Activated CD8-positive, alpha-beta T cell treated with anti-CD3 and anti-CD28 coated beads, Interleukin-2, amount 10 ng/mL, durations not matched to agents 7 days and 5 days (primary cell): Measurements from ENCODE around the gene FHAD1. TPM values are rescaled to one million over a fixed set of nuclear protein-coding genes. Genes with fewer than 3 reads are reported as not detected.
A peak's percentile ranks its signal among the peaks of the same experiment; 100 is the strongest.

Experiments
- ATAC-seq: fragments of 150-1000 bp; cut with Tn5 transposase; one replicate; pipeline ENCODE4 v1.10.0; 2021; ENCODE audit warnings: moderate library complexity
- CTCF ChIA-PET: fragments of 350-600 bp; sonication (Branson Sonifier 250); formaldehyde crosslinking; loops from one replicate; lab custom pipeline; 2021; ENCODE audit warnings: antibody characterized with exemption; lab: Charles Lee
- POLR2A ChIA-PET: fragments of 350-600 bp; sonication (Branson Sonifier 250); formaldehyde crosslinking; loops from one replicate; lab custom pipeline; 2021; ENCODE audit warnings: antibody characterized with exemption; lab: Charles Lee
- DNase-seq: peaks from one replicate; pipeline ENCODE4 v3.0.0-alpha.2; 2020
- H3K27ac Mint-ChIP-seq: one replicate; pipeline ENCODE4 v1.8.0; 2021; ENCODE audit warnings: mild to moderate bottlenecking, mixed read lengths
- H3K27me3 Mint-ChIP-seq: one replicate; pipeline ENCODE4 v1.8.0; 2021; ENCODE audit warnings: low read depth, mixed read lengths
- H3K36me3 Mint-ChIP-seq: one replicate; pipeline ENCODE4 v1.8.0; 2021; ENCODE audit warnings: low read depth, mixed read lengths
- H3K4me1 Mint-ChIP-seq: one replicate; pipeline ENCODE4 v1.8.0; 2021; ENCODE audit warnings: low read depth, mixed read lengths
- H3K4me3 Mint-ChIP-seq: one replicate; pipeline ENCODE4 v1.8.0; 2021; ENCODE audit warnings: mild to moderate bottlenecking, mixed read lengths
- H3K9me3 Mint-ChIP-seq: one replicate; pipeline ENCODE4 v1.8.0; 2022; ENCODE audit warnings: mixed read lengths; ENCODE audit not compliant: insufficient read depth
- total RNA-seq, 2 experiments: library from RNA; stranded (reverse); gene quantifications; one replicate each; pipeline ENCODE4 v1.2.3, GENCODE V29; 2021

Gene FHAD1
- total RNA-seq, 2 experiments from 2014 or later: 0.21 to 0.55 TPM

DNA sequence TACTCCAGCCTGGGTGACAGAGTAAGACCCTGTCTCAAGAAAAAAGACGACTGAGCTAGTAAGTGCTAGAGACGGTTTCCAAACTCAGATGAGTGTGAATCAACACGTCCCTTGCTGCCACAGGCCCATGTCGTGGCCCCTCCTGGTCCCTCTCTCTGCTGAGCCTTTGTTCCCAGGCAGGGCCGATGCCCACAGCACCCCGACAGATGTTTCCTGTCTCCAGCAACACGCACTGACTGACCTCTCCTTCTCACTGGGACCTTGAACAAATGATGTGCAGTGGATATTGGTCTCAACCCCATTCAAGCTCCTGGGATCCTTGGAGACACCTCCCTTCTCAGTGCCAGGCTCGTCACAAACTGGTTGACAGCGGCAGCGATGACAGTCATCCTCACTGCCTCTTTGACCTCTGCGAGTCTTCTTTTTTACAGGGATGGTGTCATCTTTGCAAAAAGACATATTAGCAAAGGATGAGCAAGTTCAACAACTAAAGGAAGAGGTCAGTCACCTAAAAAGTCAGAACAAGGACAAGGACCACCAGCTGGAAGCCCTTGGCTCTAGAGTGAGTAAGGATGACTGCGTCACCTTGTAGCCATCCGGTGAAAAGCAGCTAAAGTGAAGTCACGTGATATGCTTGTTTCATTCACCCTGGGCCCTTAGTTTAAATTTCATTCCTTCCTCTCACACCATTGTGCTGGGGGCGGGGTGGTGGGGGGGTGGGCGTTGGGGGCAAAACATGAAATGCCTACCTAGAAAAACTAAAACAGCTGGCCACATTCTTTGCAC lies 65.8 kb downstream of the FHAD1 start:
- POLR2A ChIA-PET: no interaction called here
- no peak overlapping the region for H3K27ac Mint-ChIP-seq
- no peaks in the 10 kb centered on the region for H3K4me1 Mint-ChIP-seq
- no peaks in the 10 kb centered on the region for H3K9me3 Mint-ChIP-seq
- DNase-seq: no peak
- no peak for ATAC-seq
- H3K4me3 Mint-ChIP-seq: no peak overlapping the region
- CTCF ChIA-PET: interaction anchor here (1.4 to 2.7 kb wide), 2 partner anchors 8 to 11 kb away, joined by 5 to 12 read pairs; no protein-coding TSS in a partner anchor
- peaks cover 4% of the 10 kb centered on the region for H3K27me3 Mint-ChIP-seq
- H3K36me3 Mint-ChIP-seq: no peaks in the 10 kb centered on the region

DNA sequence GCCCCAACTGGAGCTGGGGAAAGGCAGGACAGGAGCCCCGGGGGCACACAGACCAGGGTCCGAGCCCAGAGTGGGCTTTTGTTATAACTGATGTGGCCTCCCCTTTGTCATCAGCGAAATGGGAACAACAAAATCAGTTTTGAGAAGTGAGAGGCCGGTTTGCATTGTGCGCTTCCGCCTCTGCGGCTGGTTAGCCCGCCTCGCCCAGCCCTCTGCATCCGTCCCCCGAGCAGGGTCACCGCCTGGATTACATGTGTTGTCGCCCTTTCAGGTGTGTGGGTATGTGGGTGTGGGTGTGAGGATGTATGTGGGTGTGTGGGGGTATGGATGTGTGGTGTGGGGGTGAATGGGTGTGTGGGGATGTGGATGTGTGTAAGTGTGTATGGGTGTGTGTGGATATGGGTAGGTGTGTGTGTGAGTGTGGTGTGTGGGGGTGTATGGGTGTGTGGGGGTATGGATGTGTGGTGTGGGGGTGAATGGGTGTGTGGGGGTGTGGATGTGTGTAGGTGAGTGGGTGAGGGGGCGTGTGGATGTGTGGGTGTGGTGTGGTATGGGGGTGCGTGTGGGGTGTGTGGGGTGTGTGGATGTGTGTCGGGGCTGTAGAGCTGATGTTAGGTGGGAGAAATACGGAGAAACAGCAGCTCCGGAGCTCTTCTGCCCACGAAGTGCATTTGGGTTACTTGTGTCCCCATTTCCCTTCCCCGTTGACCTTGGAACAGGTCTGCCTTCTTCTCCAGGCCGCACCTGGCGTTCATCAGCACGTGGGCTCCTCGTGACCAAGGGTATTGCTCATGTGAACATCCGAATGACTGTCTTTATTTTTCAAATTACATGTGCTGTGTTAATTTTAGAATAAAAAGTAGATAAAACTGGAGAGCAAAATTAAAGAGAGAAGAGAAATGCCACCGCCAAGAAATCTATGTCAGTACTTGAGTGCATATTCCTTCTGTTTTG lies 67.6 kb downstream of the FHAD1 start:
- Mint-ChIP-seq H3K27me3 (peaks cover 4% of the 10 kb centered on the region), H3K27ac (no peak overlapping the region), H3K4me1 (no peaks in the 10 kb centered on the region), H3K9me3 (no peaks in the 10 kb centered on the region), H3K4me3 (no peak overlapping the region), H3K36me3 (no peaks in the 10 kb centered on the region)
- POLR2A ChIA-PET: no interaction called here
- ATAC-seq (no peak), DNase-seq (no peak)
- CTCF ChIA-PET: interaction anchor here (1.1 to 2.7 kb wide), 2 partner anchors 9 to 10 kb away, joined by 4 to 12 read pairs; no protein-coding TSS in a partner anchor

DNA sequence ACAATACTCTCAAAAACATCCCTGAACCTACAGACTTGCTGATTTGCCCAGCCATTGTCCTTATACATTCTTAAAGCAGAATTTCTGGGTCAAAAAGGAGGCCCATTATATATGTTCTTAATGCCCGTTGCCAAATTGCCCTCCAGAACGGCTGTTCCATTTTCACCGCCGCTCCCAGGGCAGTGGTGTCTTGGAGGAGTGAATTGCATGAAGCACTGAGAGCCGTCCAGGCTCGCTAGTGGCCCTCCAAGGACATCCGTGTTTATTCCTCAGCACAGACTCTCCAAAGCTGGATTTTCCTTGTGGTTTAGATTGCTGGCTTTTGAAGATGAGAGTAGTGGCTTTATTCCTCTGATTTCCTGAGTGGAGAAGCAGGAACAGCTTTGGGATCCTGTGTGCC lies 68.8 kb downstream of the FHAD1 start:
- ATAC-seq: no peak
- no peak overlapping the region for H3K4me3 Mint-ChIP-seq
- no peaks in the 10 kb centered on the region for H3K36me3 Mint-ChIP-seq
- peaks cover 5% of the 10 kb centered on the region for H3K9me3 Mint-ChIP-seq
- CTCF ChIA-PET: no interaction called here
- DNase-seq: no peak
- H3K27ac Mint-ChIP-seq: no peak overlapping the region
- no peaks in the 10 kb centered on the region for H3K4me1 Mint-ChIP-seq
- POLR2A ChIA-PET: no interaction called here
- peaks cover 14% of the 10 kb centered on the region for H3K27me3 Mint-ChIP-seq

- H3K9me3 Mint-ChIP-seq: peaks cover 10% of the 10 kb centered on the region
- DNase-seq: no peak
- ChIA-PET CTCF (interaction anchor here (1.3 kb wide), 1 partner anchor 10 kb away, joined by 3 read pairs; no protein-coding TSS in a partner anchor), POLR2A (no interaction called here)
- no peak overlapping the region for H3K4me3 Mint-ChIP-seq
- H3K36me3 Mint-ChIP-seq: no peaks in the 10 kb centered on the region
- H3K27ac Mint-ChIP-seq: no peak overlapping the region
- peaks cover 20% of the 10 kb centered on the region for H3K27me3 Mint-ChIP-seq
- no peak for ATAC-seq
- H3K4me1 Mint-ChIP-seq: no peaks in the 10 kb centered on the region
Measured at GRCh38 chr1:15316510-15316909, 69.5 kb downstream of the FHAD1 start.

DNA sequence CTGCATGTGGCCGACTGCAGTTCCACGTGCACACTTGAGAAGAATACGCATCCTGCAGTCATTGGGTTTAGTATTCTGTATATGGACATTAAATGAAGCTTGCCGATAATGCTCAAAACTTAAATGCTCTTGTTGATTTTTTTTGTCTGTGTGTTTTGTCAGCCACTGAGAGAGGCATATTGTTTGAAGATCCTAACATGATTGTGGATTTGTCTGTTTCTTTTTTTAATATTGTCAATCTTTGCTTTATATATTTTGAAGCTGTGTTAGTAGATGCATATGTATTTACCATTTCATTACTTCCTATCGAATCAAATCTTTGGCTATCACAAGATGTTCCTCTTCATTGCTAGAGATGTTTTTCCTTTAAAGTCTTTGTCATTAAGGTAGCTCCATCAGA lies 73.2 kb downstream of the FHAD1 start:
- peaks cover 10% of the 10 kb centered on the region for H3K9me3 Mint-ChIP-seq
- no peak for ATAC-seq
- no peak overlapping the region for H3K4me3 Mint-ChIP-seq
- POLR2A ChIA-PET: no interaction called here
- CTCF ChIA-PET: interaction anchor here (0.7 to 1.5 kb wide), 3 partner anchors 11 to 192 kb away, joined by 4 read pairs; no protein-coding TSS in a partner anchor
- DNase-seq: no peak
- H3K27ac Mint-ChIP-seq: no peak overlapping the region
- H3K4me1 Mint-ChIP-seq: peaks cover 4% of the 10 kb centered on the region
- peaks cover 20% of the 10 kb centered on the region for H3K27me3 Mint-ChIP-seq
- H3K36me3 Mint-ChIP-seq: no peaks in the 10 kb centered on the region

DNA sequence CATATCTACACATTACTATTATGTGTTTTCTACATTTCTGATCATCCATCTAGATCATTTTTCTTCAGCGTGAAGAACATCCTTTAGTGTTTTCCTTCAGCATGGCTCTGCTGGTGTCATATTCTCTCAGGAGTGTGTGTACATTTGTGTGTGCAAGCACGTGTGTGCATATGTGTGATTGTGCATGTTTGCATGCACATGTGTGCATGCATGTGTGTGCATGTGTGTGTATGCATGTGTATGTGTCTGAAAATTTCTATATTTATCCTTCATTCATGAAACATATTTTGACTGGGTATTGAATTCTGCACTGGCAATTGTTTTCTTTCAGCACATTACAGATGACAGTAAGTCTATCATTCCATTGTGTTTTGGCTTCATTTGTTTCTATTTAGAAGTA lies 74.6 kb downstream of the FHAD1 start:
- CTCF ChIA-PET: interaction anchor here (3.2 to 3.9 kb wide), 3 partner anchors 19 to 114 kb away, joined by 21 to 109 read pairs (median 28); no protein-coding TSS in a partner anchor
- H3K4me3 Mint-ChIP-seq: no peak overlapping the region

GRCh38 chr1:15322648-15323350 lies 75.8 kb downstream of the FHAD1 start:
- no peak overlapping the region for H3K27ac Mint-ChIP-seq
- H3K4me3 Mint-ChIP-seq: no peak overlapping the region
- no peak for DNase-seq
- no peak for ATAC-seq
- peaks cover 22% of the 10 kb centered on the region for H3K27me3 Mint-ChIP-seq
- no peaks in the 10 kb centered on the region for H3K36me3 Mint-ChIP-seq
- CTCF ChIA-PET: interaction anchor here (0.6 to 3.9 kb wide), 31 partner anchors 9 to 394 kb away, joined by 3 to 109 read pairs (median 4); partner anchors contain the start of gene EFHD2
- H3K9me3 Mint-ChIP-seq: peaks cover 10% of the 10 kb centered on the region
- POLR2A ChIA-PET: interaction anchor here (0.6 to 0.8 kb wide), 4 partner anchors 106 to 761 kb away, joined by 3 to 7 read pairs (median 3); no protein-coding TSS in a partner anchor
- peaks cover 4% of the 10 kb centered on the region for H3K4me1 Mint-ChIP-seq

More for the DNA sequence above, 74.6 kb downstream of the FHAD1 start:
- ATAC-seq (no peak), DNase-seq (no peak)
- POLR2A ChIA-PET: no interaction called here
- Mint-ChIP-seq H3K4me1 (peaks cover 4% of the 10 kb centered on the region), H3K27me3 (peaks cover 18% of the 10 kb centered on the region), H3K27ac (no peak overlapping the region), H3K36me3 (no peaks in the 10 kb centered on the region), H3K9me3 (peaks cover 10% of the 10 kb centered on the region)

DNA sequence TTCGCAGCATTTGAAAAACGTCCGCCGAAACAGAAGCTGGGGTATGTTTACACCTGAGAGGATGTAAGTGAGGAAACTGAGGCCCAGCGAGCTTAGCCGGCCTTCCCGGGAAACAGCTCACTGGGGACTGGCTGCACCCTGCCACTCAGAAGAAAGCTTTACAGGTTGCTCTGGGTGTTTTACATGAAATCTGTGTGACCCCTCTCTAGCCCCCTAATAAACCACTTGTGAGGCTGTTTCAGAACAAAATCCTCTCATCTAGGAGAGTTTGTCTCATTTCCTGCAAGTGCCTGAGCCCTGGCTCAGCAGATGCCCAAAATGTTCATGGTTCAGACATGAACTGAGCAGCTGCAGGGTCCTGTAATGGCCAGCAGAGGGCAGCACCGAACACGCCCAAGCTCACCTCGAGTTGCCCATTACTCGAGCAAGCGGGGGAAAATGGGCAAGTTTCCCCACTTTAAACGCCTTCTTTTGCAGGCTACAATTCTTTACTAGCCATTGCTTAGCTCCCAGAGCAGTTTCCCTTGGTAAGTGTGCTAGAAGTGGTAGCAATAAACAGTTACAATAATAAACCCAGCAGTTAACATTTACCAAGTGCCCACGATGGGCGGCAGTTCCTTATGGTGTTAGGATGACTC lies 76.4 kb downstream of the FHAD1 start:
- Mint-ChIP-seq H3K9me3 (peaks cover 10% of the 10 kb centered on the region), H3K36me3 (no peaks in the 10 kb centered on the region)
- POLR2A ChIA-PET: interaction anchor here (0.6 to 0.8 kb wide), 4 partner anchors 105 to 760 kb away, joined by 3 to 7 read pairs (median 3); no protein-coding TSS in a partner anchor

GRCh38 chr1:15323989-15324868 lies 77.2 kb downstream of the FHAD1 start:
- ChIA-PET POLR2A (interaction anchor here (0.7 kb wide), 1 partner anchor 760 kb away, joined by 3 read pairs; no protein-coding TSS in a partner anchor), CTCF (interaction anchor here (0.7 to 3.9 kb wide), 23 partner anchors 9 to 393 kb away, joined by 3 to 109 read pairs (median 4); no protein-coding TSS in a partner anchor)
- H3K9me3 Mint-ChIP-seq: peaks cover 10% of the 10 kb centered on the region
- no peaks in the 10 kb centered on the region for H3K36me3 Mint-ChIP-seq
- peaks cover 22% of the 10 kb centered on the region for H3K27me3 Mint-ChIP-seq
- peaks cover 4% of the 10 kb centered on the region for H3K4me1 Mint-ChIP-seq
- DNase-seq (no peak), ATAC-seq (peak; percentile 19)
- H3K27ac Mint-ChIP-seq: no peak overlapping the region
- no peak overlapping the region for H3K4me3 Mint-ChIP-seq

More for the DNA sequence above, 76.4 kb downstream of the FHAD1 start:
- CTCF ChIA-PET: interaction anchor here (0.6 to 3.9 kb wide), 34 partner anchors 9 to 394 kb away, joined by 3 to 109 read pairs (median 4); partner anchors contain the start of gene EFHD2
- Mint-ChIP-seq H3K27ac (no peak overlapping the region), H3K4me1 (peaks cover 4% of the 10 kb centered on the region), H3K27me3 (peaks cover 22% of the 10 kb centered on the region), H3K4me3 (no peak overlapping the region)
- DNase-seq: peak; percentile 83
- peak; percentile 88 for ATAC-seq
